WTC11 (cell line): Measurements from ENCODE around the gene RILPL1.

Experiments
- ATF2 ChIP-seq: sonication (generic); formaldehyde crosslinking; IDR thresholded peaks from 2 replicates; pipeline ENCODE4 v1.8.1; 2022; ENCODE audit warnings: low read depth, missing genetic modification reagents, borderline replicate concordance
- CREB1 ChIP-seq: sonication (generic); formaldehyde crosslinking; IDR thresholded peaks from 2 replicates; pipeline ENCODE4 v1.8.0; 2023; ENCODE audit warnings: mild to moderate bottlenecking, missing genetic modification reagents
- CTCF ChIP-seq: fragments of 200-600 bp; IDR thresholded peaks from 2 replicates; pipeline ENCODE4 v1.8.0; 2022; ENCODE audit warnings: antibody characterized with exemption
- ETV6 ChIP-seq: sonication (generic); formaldehyde crosslinking; IDR thresholded peaks from 2 replicates; pipeline ENCODE4 v1.8.1; 2022; ENCODE audit warnings: mild to moderate bottlenecking, missing genetic modification reagents
- MAX ChIP-seq: sonication (generic); formaldehyde crosslinking; IDR thresholded peaks from 2 replicates; pipeline ENCODE4 v1.8.0; 2022; ENCODE audit warnings: mild to moderate bottlenecking, missing genetic modification reagents
- OVOL2 ChIP-seq: fragments of 250-450 bp; sonication (Bioruptor Pico); IDR thresholded peaks from 2 replicates; pipeline ENCODE4 v1.9.0; 2021; ENCODE audit warnings: mild to moderate bottlenecking, borderline replicate concordance

GRCh38 chr12:123482876-123483275, 50.6 kb downstream of the RILPL1 start:
- TF ChIP-seq MAX (no peak), OVOL2 (CRISPR knock-in tag) (no peak), CREB1 (CRISPR knock-in tag) (no peak), CTCF (no peak), ATF2 (CRISPR knock-in tag) (no peak), ETV6 (CRISPR knock-in tag) (no peak)
